IPS-NIHi11 (cell line): ENCODE measurements around the gene THSD7A.

Source experiments
- DNase-seq: peaks from one replicate; pipeline ENCODE4 v3.0.0; 2012; ENCODE audit warnings: mixed read lengths, low spot score

THSD7A gene

DNA sequence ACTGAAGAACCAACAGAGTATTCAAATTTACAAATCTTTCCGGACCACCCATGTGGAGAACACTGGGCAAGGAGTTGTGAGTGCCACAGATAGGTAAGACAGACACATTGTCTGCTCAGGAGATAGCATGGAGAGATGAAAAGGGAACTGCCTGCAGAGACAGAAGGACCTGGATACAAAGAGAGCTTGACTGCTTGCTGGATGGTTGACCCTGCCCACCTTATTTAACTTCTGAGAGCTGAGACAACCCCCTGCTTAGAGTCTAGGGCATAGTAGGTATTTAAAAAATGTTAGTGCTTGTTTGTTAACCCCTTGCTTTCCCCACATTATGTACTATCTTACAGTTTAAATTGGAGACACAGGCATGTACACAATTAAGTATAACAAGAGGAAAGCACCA, 314.1 kb downstream of the THSD7A start:
- peak; percentile 22 for DNase-seq

GRCh38 chr7:11516328-11516727, 315.7 kb downstream of the THSD7A start:
- no peak for DNase-seq

DNA sequence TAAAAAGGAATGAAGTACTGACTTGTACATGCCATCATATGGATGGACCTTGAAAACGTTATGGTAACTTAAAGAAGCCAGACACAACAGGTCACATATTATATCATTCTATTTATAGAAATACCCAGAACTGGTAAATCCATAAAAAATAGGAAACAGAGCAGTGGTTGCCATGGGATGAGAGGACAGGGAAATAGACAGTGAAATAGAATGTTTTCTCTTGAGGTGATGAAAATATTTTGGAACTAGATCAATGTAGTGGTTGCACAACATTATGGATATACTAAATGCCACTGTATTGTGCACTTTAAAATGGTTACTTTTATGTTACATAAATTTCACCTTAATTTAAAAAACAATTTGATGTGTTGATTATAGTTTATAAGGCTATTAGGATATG, 318.5 kb downstream of the THSD7A start:
- no peak for DNase-seq

- no peak for DNase-seq
Measured at GRCh38 chr7:11507929-11508328, 324.1 kb downstream of the THSD7A start.

DNA sequence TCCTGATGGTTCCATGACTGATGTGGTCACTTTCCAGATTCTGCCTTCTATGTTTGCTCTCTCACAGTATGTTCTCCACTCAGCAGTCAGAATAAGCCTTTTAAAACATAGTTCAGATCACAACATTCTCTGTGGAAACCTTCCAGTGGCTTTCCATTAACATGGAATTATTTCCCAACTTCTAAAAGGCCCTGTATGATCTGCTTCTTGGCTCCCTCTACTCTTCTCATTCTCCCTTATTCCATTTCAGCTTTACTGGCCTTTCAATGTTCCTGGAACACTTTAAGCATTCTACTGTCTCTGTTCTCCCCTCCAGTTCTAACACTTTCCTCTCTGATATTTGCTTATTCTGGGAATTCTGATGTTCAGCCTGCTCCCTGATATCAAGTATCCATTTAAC, 325.6 kb downstream of the THSD7A start:
- DNase-seq: no peak

DNA sequence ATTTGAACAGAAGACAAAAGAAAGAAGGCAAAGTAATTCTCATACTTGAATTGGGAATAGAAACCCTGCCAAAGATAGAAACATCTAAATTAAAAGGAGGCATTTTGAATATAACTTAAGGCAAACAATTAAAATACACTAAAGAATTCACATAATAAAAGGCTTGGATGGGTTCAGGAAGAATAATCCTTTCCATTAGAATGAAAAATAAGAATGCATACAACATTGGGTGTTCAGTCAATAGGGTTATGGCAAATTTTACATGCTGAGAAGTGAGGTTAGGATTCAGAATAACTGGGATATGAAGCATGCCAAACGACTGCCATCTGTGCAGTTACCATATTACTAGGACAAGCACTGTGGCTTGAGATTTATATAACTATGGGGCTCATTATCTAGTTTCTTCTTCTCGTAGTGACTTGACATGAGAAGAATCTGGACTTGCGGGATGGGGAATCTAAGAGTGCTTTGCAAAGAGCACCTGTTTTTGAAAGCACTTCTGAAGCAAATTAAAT, 326.5 kb downstream of the THSD7A start:
- DNase-seq: no peak

GRCh38 chr7:11492307-11492706, 339.7 kb downstream of the THSD7A start:
- DNase-seq: no peak

- DNase-seq: no peak
Measured at GRCh38 chr7:11491811-11492210, 340.2 kb downstream of the THSD7A start.

GRCh38 chr7:11489280-11489679, 342.7 kb downstream of the THSD7A start:
- DNase-seq: no peak

DNA sequence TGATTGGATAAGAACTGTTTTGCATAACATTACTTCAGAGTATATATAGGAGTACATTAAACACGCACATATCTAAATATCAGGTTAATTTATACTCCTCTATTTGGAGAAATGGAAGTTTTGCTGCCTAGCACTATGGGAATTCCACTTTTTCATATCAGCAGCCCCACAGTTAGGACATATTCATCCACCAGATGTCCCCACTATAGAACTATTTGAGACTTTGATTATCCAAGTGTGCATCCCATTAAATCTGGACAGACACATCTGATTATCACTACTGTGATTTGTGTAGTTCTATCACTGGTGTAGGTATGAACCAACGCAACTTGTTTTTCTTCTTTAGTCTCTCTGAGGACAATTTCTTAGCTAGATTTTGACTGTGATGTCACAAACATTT, 345.7 kb downstream of the THSD7A start:
- no peak for DNase-seq

DNA sequence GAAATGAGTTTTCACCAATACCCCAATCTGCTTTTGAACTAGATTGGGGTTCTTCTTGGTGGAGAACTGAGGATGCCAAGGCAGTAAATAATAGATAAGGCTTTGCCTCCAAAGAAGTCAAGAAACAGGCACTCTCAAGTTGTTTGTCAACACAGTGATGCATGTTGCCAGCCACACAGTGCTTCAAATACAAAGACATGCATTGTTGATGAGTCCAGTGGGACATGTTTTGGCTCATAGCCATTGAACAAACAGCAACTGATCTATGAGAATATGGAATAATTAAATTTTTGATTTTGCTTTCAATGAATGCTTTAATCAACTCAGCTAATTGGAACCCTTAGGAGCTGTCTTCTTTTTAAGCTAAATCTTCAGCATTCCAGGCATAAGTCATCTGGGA, 346.4 kb downstream of the THSD7A start:
- no peak for DNase-seq

DNA sequence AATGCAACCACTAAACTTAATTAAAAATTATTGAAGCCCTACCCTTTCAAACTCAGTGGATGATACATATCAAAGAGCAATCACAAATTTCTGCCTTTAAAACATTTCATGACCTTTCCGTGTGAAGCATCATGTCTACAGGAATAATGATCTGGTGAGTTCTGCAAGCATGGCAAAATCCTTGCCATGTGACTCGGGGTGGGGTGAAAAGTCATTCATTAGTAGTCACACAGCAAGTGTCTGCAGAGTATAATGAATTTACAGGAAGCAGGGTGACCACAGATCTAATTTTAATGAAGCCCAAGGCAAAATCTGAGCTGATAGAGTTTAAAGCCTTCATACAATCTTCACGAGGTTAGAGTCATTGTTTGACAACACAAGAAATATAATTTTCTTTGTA, 351.9 kb downstream of the THSD7A start:
- DNase-seq: no peak

GRCh38 chr7:11478882-11479281, 353.1 kb downstream of the THSD7A start:
- DNase-seq: no peak

GRCh38 chr7:11478426-11478825, 353.6 kb downstream of the THSD7A start:
- DNase-seq: no peak

DNA sequence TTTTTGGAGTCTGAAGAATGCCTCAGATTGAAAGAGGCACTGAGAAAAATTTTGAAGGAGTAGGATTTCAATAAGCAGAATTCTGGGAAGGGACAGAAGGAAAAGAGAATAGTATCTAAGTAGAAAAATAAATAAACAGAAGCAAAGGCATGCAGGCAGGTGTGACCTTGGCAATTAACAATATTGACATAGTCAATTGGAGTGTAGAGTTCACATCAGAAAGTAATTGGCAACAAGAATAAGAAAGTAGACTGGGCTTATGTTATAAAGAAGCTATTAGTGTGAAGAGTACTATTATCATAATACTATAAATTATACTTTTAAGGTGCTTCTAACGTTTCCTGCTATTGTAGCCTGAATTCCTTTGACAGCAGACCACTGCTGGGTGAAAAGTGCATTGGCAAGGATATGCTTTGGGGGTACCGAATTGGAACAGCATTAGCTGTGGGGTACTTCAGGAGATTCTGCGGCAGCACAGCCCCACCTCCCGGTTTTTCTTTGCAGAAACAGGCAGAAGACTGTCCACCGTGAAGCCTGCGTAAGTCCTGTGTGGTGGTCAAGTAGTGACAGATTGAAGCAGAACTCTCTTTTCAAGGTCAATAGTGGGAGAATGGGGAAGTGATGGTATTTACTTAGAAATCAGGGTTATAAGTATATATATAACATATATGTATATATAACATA, 357.0 kb downstream of the THSD7A start:
- no peak for DNase-seq

DNA sequence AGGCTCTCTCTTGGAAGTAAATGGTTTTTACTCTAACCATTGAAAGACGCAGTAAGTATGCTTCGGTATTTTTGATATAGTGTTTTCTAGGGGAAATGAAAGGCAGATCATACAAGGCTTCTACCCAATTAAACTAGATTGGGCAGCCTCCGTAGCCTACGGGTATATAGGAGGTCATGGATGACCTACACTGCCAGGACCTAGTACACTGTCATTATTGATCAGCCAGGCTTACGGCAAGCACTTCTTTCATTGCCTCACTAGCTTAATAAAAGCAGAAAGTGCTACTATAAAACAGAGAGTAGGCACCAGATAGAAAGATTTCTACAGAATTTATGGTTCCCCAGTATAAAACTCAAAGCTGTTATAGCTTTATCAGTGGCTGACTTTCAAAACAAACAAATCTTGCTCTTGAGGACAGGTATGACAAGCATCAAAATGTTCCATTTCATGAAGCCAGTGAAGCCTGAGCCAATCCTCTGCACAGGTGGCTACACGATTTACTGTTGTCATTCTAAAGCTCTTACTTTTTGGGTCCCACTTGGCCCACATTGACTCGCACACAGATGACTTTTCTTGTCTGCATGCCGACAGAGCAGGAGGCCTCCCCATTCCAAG, 358.1 kb downstream of the THSD7A start:
- DNase-seq: no peak

DNA sequence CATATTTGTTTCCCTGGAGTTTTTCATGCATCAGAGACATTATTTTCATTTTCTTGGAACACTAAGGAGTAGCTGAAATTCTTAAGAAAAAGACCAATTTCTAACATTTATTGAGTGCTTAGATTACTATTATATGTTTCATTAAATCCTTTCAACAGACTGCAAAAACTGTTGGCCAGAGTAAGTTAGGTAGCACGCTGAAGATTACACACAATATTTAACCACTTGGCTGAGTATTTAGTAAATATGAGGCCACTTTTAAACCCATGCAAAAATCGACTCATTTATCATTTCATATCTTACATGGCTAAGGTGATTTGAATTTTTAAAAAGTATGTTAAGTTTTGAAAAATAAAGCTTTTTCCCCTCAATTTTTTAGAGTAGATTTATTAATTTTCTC, 358.8 kb downstream of the THSD7A start:
- no peak for DNase-seq

DNA sequence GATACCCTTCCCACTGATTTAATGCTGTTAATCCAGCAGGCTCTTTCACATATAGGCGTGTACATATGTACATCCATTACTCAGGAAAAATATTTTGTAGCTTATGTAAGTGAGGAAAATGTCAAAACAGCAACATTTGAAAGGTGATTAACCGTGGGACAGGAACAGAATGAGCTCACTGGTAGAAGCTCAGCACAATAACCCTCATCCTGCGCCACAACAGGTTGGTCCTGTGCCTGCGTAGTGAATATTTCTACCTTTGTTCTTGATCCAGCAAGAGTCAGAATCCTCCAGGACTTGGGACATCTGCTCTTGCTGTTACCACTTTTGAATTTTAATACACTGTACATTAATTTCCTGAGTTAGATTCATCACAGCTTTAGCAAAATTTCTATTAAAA, 359.4 kb downstream of the THSD7A start:
- no peak for DNase-seq

DNA sequence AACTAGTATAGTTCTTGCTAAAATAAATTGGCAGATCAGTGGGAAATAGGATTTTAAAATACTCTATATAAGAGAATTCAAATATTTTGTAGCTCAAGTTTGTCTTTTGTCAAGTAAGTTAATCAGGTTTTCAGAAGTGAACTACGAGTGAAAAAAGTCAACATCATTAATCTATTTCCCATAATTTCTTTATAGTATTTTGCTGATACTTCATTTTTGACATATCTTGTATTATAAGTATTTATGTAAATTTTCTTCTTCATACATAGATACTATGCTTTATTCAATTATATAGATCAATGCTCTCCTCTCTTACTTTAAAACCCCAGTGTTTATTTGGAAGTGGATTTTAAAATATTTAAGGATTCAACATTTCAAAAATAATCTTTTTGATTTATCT, 360.7 kb downstream of the THSD7A start:
- DNase-seq: no peak

DNA sequence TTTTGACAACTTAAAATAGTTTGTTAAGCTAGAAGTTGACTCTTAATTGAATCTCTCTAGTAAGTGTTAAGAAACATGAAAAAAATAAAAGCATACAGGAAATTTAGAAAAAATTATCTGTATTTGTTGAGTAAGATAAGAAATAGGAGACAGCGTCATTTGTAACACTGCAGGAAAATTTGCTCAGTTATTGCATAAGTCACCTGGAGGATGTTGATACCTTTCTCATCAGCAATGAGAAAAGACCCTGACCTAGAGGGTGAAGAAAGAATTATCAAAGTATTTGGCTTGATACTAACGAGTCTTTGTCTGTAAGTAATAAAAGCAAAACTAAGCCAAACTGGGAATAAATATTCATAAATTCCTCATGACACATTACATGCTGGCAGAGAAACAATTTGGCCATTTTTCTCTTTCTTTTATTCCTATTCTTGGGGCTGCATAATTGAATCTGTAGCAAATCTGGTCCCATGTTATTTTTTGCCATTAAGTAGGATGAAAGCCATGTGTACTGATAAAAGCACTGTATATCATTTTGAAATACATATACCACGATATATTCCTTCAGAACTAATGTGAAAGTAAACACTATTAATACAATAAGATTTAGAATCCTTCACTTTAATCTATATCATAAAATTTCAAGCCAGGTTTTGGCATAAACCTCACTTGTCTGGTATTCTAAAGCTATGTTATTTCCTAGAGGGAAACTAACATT, 362.8 kb downstream of the THSD7A start:
- no peak for DNase-seq

DNA sequence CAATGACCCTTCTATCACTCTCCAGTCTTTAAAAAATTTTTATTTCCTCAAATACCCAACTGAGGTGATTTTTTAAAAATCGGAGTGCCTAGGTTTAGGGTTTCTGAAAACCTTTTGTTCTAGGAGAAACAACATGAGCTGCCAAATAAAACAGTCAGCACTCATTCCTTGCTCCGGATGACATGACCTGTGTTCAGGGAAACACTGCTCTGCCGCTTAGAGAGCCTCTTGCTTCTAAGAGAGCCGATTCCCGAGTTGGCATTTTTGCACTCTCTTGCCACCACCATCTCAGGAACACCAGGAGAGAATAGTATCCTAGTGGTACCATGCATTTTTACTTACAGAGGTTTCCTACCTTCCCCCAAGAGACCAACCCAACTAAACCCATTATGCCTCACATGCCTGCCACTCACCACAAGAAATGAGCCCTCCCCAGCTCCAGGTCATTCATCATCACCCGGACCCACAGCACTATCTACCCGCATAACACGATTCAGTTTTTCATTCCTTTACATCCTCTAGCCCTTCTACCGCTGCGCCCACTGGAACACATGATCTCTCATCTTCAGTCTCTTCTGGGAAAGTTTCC, 365.4 kb downstream of the THSD7A start:
- DNase-seq: no peak

- no peak for DNase-seq
Measured at GRCh38 chr7:11464624-11465023, 367.4 kb downstream of the THSD7A start.

DNA sequence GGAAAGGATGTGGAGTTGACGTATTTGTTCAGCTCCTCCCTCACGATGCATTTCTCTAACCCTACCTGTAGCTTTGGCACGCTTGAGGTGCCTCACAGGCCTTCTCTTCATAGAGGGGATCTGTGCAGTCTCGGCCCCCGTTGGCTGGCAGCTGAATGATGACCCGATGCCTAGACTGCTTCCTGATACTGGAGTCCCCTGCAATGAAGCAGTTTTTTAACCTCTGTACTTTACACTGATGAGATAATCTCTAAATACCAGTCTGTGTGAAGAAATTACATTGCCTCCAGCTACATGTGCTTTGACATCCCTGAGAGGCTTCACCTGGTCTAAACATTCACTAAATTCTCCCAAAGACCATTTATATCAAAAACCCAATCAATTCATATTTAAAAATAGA, 370.1 kb downstream of the THSD7A start:
- DNase-seq: no peak
